ENCODE results near the gene BUD23. TPM values are rescaled to one million over a fixed set of nuclear protein-coding genes. Genes with fewer than 3 reads are reported as not detected.
A peak's percentile ranks its signal among the peaks of the same experiment; 100 is the strongest.

Gene BUD23
- total and polyA plus RNA-seq, 10 donors, result 44.2 to 71.4 (median 54.6) TPM

- Histone ChIP-seq H3K4me3 (no peak overlapping the region), H3K27me3 (replicated peaks in 1 of 7) (peaks cover 0 to 11% (median 0%) of the 10 kb centered on the region in 7 donors), H3K9me3 (no peaks in the 10 kb centered on the region), H3K27ac (no peak overlapping the region), H3K4me1 (peaks cover 0 to 15% (median 10%) of the 10 kb centered on the region in 6 donors), H3K36me3 (peaks cover 0 to 87% (median 49%) of the 10 kb centered on the region in 6 donors)
- no peak for DNase-seq
- TF ChIP-seq POLR2A (IDR thresholded peaks at IDR 0.05) (no peak), POLR2AphosphoS5 (IDR thresholded peaks at IDR 0.05) (no peak)
- intact Hi-C loops (cut with DNase I; ENCODE audit: low total_unique reads), result no loop called here
- 77 to 92% (median 85%) methylated on average over 13 to 14 of the region's 14 CpGs for WGBS, 5 donors
Observed at GRCh38 chr7:73700069-73700423, 16.6 kb downstream of the BUD23 start.

GRCh38 chr7:73700581-73701134 is 17.3 kb downstream of the BUD23 start:
- peaks cover 0 to 83% (median 43%) of the 10 kb centered on the region in 6 donors for H3K36me3 ChIP-seq
- WGBS, 5 donors, result 87 to 92% (median 91%) methylated on average over 15 of the region's 15 CpGs
- intact Hi-C loops (cut with DNase I; ENCODE audit: low total_unique reads), result no loop called here
- no peak for DNase-seq
- H3K27me3 ChIP-seq (replicated peaks in 1 of 7), result peaks cover 0 to 11% (median 0%) of the 10 kb centered on the region in 7 donors
- H3K9me3 ChIP-seq, result no peaks in the 10 kb centered on the region
- peaks cover 0 to 15% (median 10%) of the 10 kb centered on the region in 6 donors for H3K4me1 ChIP-seq
- no peak overlapping the region for H3K4me3 ChIP-seq
- TF ChIP-seq POLR2AphosphoS5 (IDR thresholded peaks at IDR 0.05) (no peak), CTCF (IDR thresholded peaks at IDR 0.05 in 8 of 11, conservative IDR thresholded peaks at IDR 0.05 in 3 of 11) (no peak), POLR2A (IDR thresholded peaks at IDR 0.05) (no peak)
- no peak overlapping the region for H3K27ac ChIP-seq

GRCh38 chr7:73701357-73701995 is 18.1 kb downstream of the BUD23 start:
- Histone ChIP-seq H3K4me1 (peaks cover 0 to 18% (median 10%) of the 10 kb centered on the region in 6 donors), H3K9me3 (no peaks in the 10 kb centered on the region), H3K36me3 (peaks cover 0 to 75% (median 35%) of the 10 kb centered on the region in 6 donors), H3K4me3 (no peak overlapping the region), H3K27me3 (replicated peaks in 1 of 7) (peaks cover 0 to 11% (median 0%) of the 10 kb centered on the region in 7 donors), H3K27ac (no peak overlapping the region)
- intact Hi-C loops (cut with DNase I; ENCODE audit: low total_unique reads), result no loop called here
- 61 to 72% (median 62%) methylated on average over 13 of the region's 13 CpGs for WGBS, 5 donors
- no peak for DNase-seq
- TF ChIP-seq POLR2AphosphoS5 (IDR thresholded peaks at IDR 0.05) (no peak), CTCF (IDR thresholded peaks at IDR 0.05 in 8 of 11, conservative IDR thresholded peaks at IDR 0.05 in 3 of 11) (peak in 9 of 11 experiments; percentile 15 to 70 (median 50))

GRCh38 chr7:73702226-73702625 is 18.8 kb downstream of the BUD23 start:
- H3K36me3 ChIP-seq, result peaks cover 0 to 72% (median 27%) of the 10 kb centered on the region in 6 donors
- H3K4me1 ChIP-seq, result peaks cover 0 to 25% (median 15%) of the 10 kb centered on the region in 6 donors
- WGBS, 5 donors, result 74 to 86% (median 84%) methylated on average over 8 of the region's 8 CpGs
- DNase-seq, result no peak
- TF ChIP-seq POLR2AphosphoS5 (IDR thresholded peaks at IDR 0.05) (no peak), CTCF (IDR thresholded peaks at IDR 0.05 in 8 of 11, conservative IDR thresholded peaks at IDR 0.05 in 3 of 11) (no peak), POLR2A (IDR thresholded peaks at IDR 0.05) (no peak)
- H3K27me3 ChIP-seq (replicated peaks in 1 of 7), result peaks cover 0 to 11% (median 0%) of the 10 kb centered on the region in 7 donors
- intact Hi-C loops (cut with DNase I; ENCODE audit: low total_unique reads), result no loop called here
- no peak overlapping the region for H3K27ac ChIP-seq
- no peaks in the 10 kb centered on the region for H3K9me3 ChIP-seq
- no peak overlapping the region for H3K4me3 ChIP-seq

Data from spleen (tissue), 11 donors.